ENCODE data around the gene GINS2. TPM values are rescaled to one million over a fixed set of nuclear protein-coding genes. Genes with fewer than 3 reads are reported as not detected.

Gene GINS2
- total RNA-seq, 1 donor from 2014 or later = 1.4 TPM

GRCh38 chr16:85698935-85699558, 10.3 kb upstream of the GINS2 start:
- ATAC-seq (no peak), DNase-seq (ENCODE audit: missing footprints) (no peak)
- intact Hi-C loops (cut with DNase I) = no loop called here

GRCh38 chr16:85698459-85698891, 9.7 kb upstream of the GINS2 start:
- no peak for ATAC-seq
- DNase-seq (ENCODE audit: missing footprints) = no peak
- intact Hi-C loops (cut with DNase I) = no loop called here

- intact Hi-C loops (cut with DNase I) = no loop called here
- DNase-seq (ENCODE audit: missing footprints) (no peak), ATAC-seq (no peak)
Observed at GRCh38 chr16:85697431-85697830, 8.7 kb upstream of the GINS2 start.

- intact Hi-C loops (cut with DNase I) = no loop called here
- DNase-seq (ENCODE audit: missing footprints) = no peak
- ATAC-seq = no peak
Observed at GRCh38 chr16:85696781-85697180, 8.0 kb upstream of the GINS2 start.

GRCh38 chr16:85695196-85696128, 6.7 kb upstream of the GINS2 start:
- intact Hi-C loops (cut with DNase I) = no loop called here
- no peak for DNase-seq (ENCODE audit: missing footprints)

GRCh38 chr16:85690469-85691064, 1.8 kb upstream of the GINS2 start:
- no peak for ATAC-seq
- no peak for DNase-seq (ENCODE audit: missing footprints)

More at GRCh38 chr16:85695196-85696128, 6.7 kb upstream of the GINS2 start:
- no peak for ATAC-seq

GRCh38 chr16:85689950-85690320, 1.2 kb upstream of the GINS2 start:
- DNase-seq (ENCODE audit: missing footprints) = no peak
- intact Hi-C loops (cut with DNase I) = no loop called here
- ATAC-seq = no peak

More at GRCh38 chr16:85690469-85691064, 1.8 kb upstream of the GINS2 start:
- intact Hi-C loops (cut with DNase I) = no loop called here

GRCh38 chr16:85689285-85689949, 663 bp upstream of the GINS2 start:
- intact Hi-C loops (cut with DNase I) = no loop called here
- no peak for ATAC-seq
- no peak for DNase-seq (ENCODE audit: missing footprints)

GRCh38 chr16:85687651-85688471, 893 bp downstream of the GINS2 start:
- no peak for DNase-seq (ENCODE audit: missing footprints)
- no peak for ATAC-seq
- intact Hi-C loops (cut with DNase I) = no loop called here

- no peak for ATAC-seq
- intact Hi-C loops (cut with DNase I) = no loop called here
- no peak for DNase-seq (ENCODE audit: missing footprints)
Observed at GRCh38 chr16:85686912-85687591, 1.7 kb downstream of the GINS2 start.

GRCh38 chr16:85685251-85685650, 3.5 kb downstream of the GINS2 start:
- no peak for ATAC-seq
- DNase-seq (ENCODE audit: missing footprints) = no peak
- intact Hi-C loops (cut with DNase I) = no loop called here

- DNase-seq (ENCODE audit: missing footprints) (no peak), ATAC-seq (no peak)
- intact Hi-C loops (cut with DNase I) = no loop called here
Observed at GRCh38 chr16:85683363-85683762, 5.4 kb downstream of the GINS2 start.

- no peak for DNase-seq (ENCODE audit: missing footprints)
- no peak for ATAC-seq
- intact Hi-C loops (cut with DNase I) = no loop called here
Observed at GRCh38 chr16:85682516-85682915, 6.2 kb downstream of the GINS2 start.

GRCh38 chr16:85681255-85681654, 7.5 kb downstream of the GINS2 start:
- ATAC-seq (no peak), DNase-seq (ENCODE audit: missing footprints) (no peak)
- intact Hi-C loops (cut with DNase I) = no loop called here

GRCh38 chr16:85680352-85680944, 8.3 kb downstream of the GINS2 start:
- intact Hi-C loops (cut with DNase I) = no loop called here
- DNase-seq (ENCODE audit: missing footprints) = no peak
- no peak for ATAC-seq

- intact Hi-C loops (cut with DNase I) = no loop called here
- DNase-seq (ENCODE audit: missing footprints) (no peak), ATAC-seq (no peak)
Observed at GRCh38 chr16:85679870-85680269, 8.9 kb downstream of the GINS2 start.

- intact Hi-C loops (cut with DNase I) = no loop called here
- DNase-seq (ENCODE audit: missing footprints) (no peak), ATAC-seq (no peak)
Observed at GRCh38 chr16:85678821-85679220, 9.9 kb downstream of the GINS2 start.

- intact Hi-C loops (cut with DNase I) = no loop called here
- DNase-seq (ENCODE audit: missing footprints) (no peak), ATAC-seq (no peak)
Observed at GRCh38 chr16:85678016-85678415, 10.7 kb downstream of the GINS2 start.
